HCT116 (cell line): ENCODE data around the gene MCRIP1. TPM values are rescaled to one million over a fixed set of nuclear protein-coding genes. Genes with fewer than 3 reads are reported as not detected.

Experiments used
- ATAC-seq: fragments of 200-7000 bp; cut with Tn5 transposase; 2 replicates; pipeline ENCODE4 v1.9.1; 2020; ENCODE audit warnings: mild to moderate bottlenecking, moderate library complexity
- BruUV-seq: library from RNA; stranded (reverse); fragments of 400-500 nt; replicated peaks from 2 replicates; lab custom pipeline; 2021; lab: Mats Ljungman, UMichigan
- CTCF ChIA-PET: fragments of 300-600 bp; sonication (Branson Sonifier 250); formaldehyde crosslinking; loops from one replicate; lab custom pipeline; 2021; ENCODE audit warnings: antibody characterized with exemption; lab: Charles Lee
- POLR2A ChIA-PET: fragments of 300-600, 350-600 bp; sonication (Branson Sonifier 250); formaldehyde crosslinking; loops from one replicate; lab custom pipeline; 2021; ENCODE audit warnings: antibody characterized with exemption; lab: Charles Lee
- RAD21 ChIA-PET, 2 experiments: fragments of 300-600 bp; sonication (Branson Sonifier 250); formaldehyde crosslinking; loops; one replicate each; lab custom pipeline; 2023; ENCODE audit warnings: low total read pairs in 2 of 2; ENCODE audit not compliant: uncharacterized antibody in 2 of 2, unreplicated experiment in 2 of 2, low non-redundant PET in 1 of 2; lab: Charles Lee
- DNase-seq: peaks from one replicate; pipeline ENCODE4 v3.0.0-alpha.2; 2010; ENCODE audit warnings: low read depth, low spot score
- H2AFZ ChIP-seq: fragments of 200-600 bp; shearing (Covaris generic), sonication (generic); 2 replicates; pipeline ENCODE4 v1.6.1; 2017; ENCODE audit warnings: low read depth, mixed run types, mixed read lengths, antibody characterized with exemption, low read length; ENCODE audit not compliant: poor library complexity, severe bottlenecking
- H3K27ac ChIP-seq: 2 replicates; pipeline ENCODE4 v1.5.1; 2012; ENCODE audit warnings: low read depth, low read length
- H3K27me3 ChIP-seq: fragments of 200-600 bp; sonication (generic); 2 replicates; pipeline ENCODE4 v1.6.1; 2016; ENCODE audit warnings: mixed run types, low read length, mixed read lengths; ENCODE audit not compliant: insufficient read depth
- H3K36me3 ChIP-seq, 2 experiments: fragments of 200-500 bp in 1 of 2; fragments of 200-600 bp in 1 of 2; sonication (Bioruptor generic) in 1 of 2; sonication (generic) in 1 of 2; 2 replicates each; pipeline versions ENCODE4 v1.5.1 to v1.6.1; 2014 to 2016; ENCODE audit warnings: low read length in 2 of 2, inconsistent platforms in 1 of 2, mixed read lengths in 1 of 2, mixed run types in 1 of 2; ENCODE audit not compliant: insufficient read depth in 2 of 2, control insufficient read depth in 1 of 2
- H3K4me1 ChIP-seq, 2 experiments: fragments of 200-600 bp in 1 of 2; sonication (generic) in 1 of 2; 2 replicates each; pipeline versions ENCODE4 v1.5.1 to v1.6.1; 2012 to 2017; ENCODE audit warnings: low read length in 2 of 2, inconsistent platforms in 1 of 2, mild to moderate bottlenecking in 1 of 2, mixed read lengths in 1 of 2, mixed run types in 1 of 2, moderate library complexity in 1 of 2; ENCODE audit not compliant: insufficient read depth in 2 of 2, control insufficient read depth in 1 of 2
- H3K4me2 ChIP-seq: fragments of 200-600 bp; sonication (generic); 2 replicates; pipeline ENCODE4 v1.6.1; 2017; ENCODE audit warnings: mixed run types, low read length, mixed read lengths
- H3K4me3 ChIP-seq, 2 experiments: fragments of 200-600 bp in 1 of 2; sonication (generic) in 1 of 2; replicated peaks in 1 of 2; 2 replicates each; pipeline ENCODE4 v1.5.1; 2011 to 2016; ENCODE audit warnings: low read length in 2 of 2, control low read depth in 1 of 2, low read depth in 1 of 2, mild to moderate bottlenecking in 1 of 2, mixed read lengths in 1 of 2, mixed run types in 1 of 2
- H3K79me2 ChIP-seq: fragments of 200-600 bp; sonication (generic); 2 replicates; pipeline ENCODE4 v1.6.1; 2017; ENCODE audit warnings: mild to moderate bottlenecking, mixed run types, low read length, moderate library complexity, mixed read lengths; ENCODE audit not compliant: insufficient read depth
- H3K9ac ChIP-seq: fragments of 200-600 bp; sonication (generic); 2 replicates; pipeline ENCODE4 v1.6.1; 2016; ENCODE audit warnings: low read length, mixed read lengths
- H3K9me2 ChIP-seq: fragments of 200-600 bp; sonication (generic), shearing (Covaris generic); 2 replicates; pipeline ENCODE4 v1.6.1; 2017; ENCODE audit warnings: mixed run types, mild to moderate bottlenecking, moderate library complexity; ENCODE audit not compliant: insufficient read depth
- H3K9me3 ChIP-seq, 2 experiments: fragments of 200-500 bp in 1 of 2; fragments of 200-600 bp in 1 of 2; sonication (Bioruptor generic) in 1 of 2; sonication (generic) in 1 of 2; 2 replicates each; pipeline ENCODE4 v1.6.1; 2014 to 2017; ENCODE audit warnings: low read length in 2 of 2, mixed read lengths in 2 of 2, inconsistent platforms in 1 of 2, low read depth in 1 of 2, mild to moderate bottlenecking in 1 of 2, mixed run types in 1 of 2, moderate library complexity in 1 of 2; ENCODE audit not compliant: control insufficient read depth in 1 of 2, insufficient read depth in 1 of 2
- H4K20me1 ChIP-seq: fragments of 200-600 bp; sonication (generic), shearing (Covaris generic); 2 replicates; pipeline ENCODE4 v1.6.1; 2017; ENCODE audit warnings: mixed run types, mild to moderate bottlenecking, moderate library complexity; ENCODE audit not compliant: insufficient read depth
- CBX3 ChIP-seq: IDR thresholded peaks from 2 replicates; pipeline ENCODE4 v1.6.1; 2012; ENCODE audit warnings: low read depth
- CEBPB ChIP-seq: IDR thresholded peaks from 2 replicates; pipeline ENCODE4 v1.6.1; 2012; ENCODE audit warnings: low read depth
- ELF1 ChIP-seq: IDR thresholded peaks from 2 replicates; pipeline ENCODE4 v1.6.1; 2012; ENCODE audit warnings: low read depth, borderline replicate concordance
- EZH2 ChIP-seq: fragments of 200-600 bp; sonication (generic); IDR thresholded peaks from 2 replicates; pipeline ENCODE4 v1.6.1; 2017; ENCODE audit warnings: antibody characterized with exemption, mixed run types
- FOSL1 ChIP-seq: IDR thresholded peaks from 2 replicates; pipeline ENCODE4 v1.6.1; 2012; ENCODE audit warnings: low read depth
- POLR2A ChIP-seq: IDR thresholded peaks from 2 replicates; pipeline ENCODE4 v1.7.0; 2011; ENCODE audit warnings: borderline replicate concordance; ENCODE audit not compliant: insufficient read depth, insufficient read length; ENCODE audit errors: extremely low read depth
- POLR2AphosphoS5 ChIP-seq: IDR thresholded peaks from 2 replicates; pipeline ENCODE4 v1.6.1; 2011; ENCODE audit warnings: mild to moderate bottlenecking, low read depth, low read length, moderate library complexity
- SRF ChIP-seq: IDR thresholded peaks from 2 replicates; pipeline ENCODE4 v1.6.1; 2012; ENCODE audit warnings: low read depth
- YY1 ChIP-seq: IDR thresholded peaks from 2 replicates; pipeline ENCODE4 v1.6.1; 2011; ENCODE audit warnings: low read length, low read depth, moderate library complexity, mild to moderate bottlenecking; ENCODE audit not compliant: insufficient replicate concordance; ENCODE audit errors: extremely low read depth
- ZFX ChIP-seq: fragments of 450-650 bp; IDR thresholded peaks from 2 replicates; pipeline ENCODE4 v1.6.1; 2017
- ZNF274 ChIP-seq: fragments of 200-500 bp; sonication (Bioruptor generic); IDR thresholded peaks from 2 replicates; pipeline ENCODE4 v1.6.1; 2014; ENCODE audit warnings: mild to moderate bottlenecking, low read depth, low read length, inconsistent platforms
- intact Hi-C: fragments of 100-400 bp; cut with micrococcal nuclease; formaldehyde crosslinking; loops from 2 replicates; pipeline ENCODE4 v1.10.0; 2022
- total RNA-seq: library from RNA; stranded (reverse); gene quantifications from one replicate; pipeline ENCODE4 v1.2.1, GENCODE V29; 2021; ENCODE audit not compliant: unreplicated experiment
- TF ChIP-seq, protein P1 (sequence below): IDR thresholded peaks from 2 replicates; pipeline ENCODE4 v1.6.1; 2012
- TF ChIP-seq, protein P2 (sequence below): IDR thresholded peaks from 2 replicates; pipeline ENCODE4 v1.6.1; 2011; ENCODE audit warnings: mild to moderate bottlenecking, low read length, moderate library complexity; ENCODE audit not compliant: insufficient replicate concordance; ENCODE audit errors: extremely low read depth
- TF ChIP-seq, protein P3 (sequence below): IDR thresholded peaks from 2 replicates; pipeline ENCODE4 v1.6.1; 2012
- TF ChIP-seq, protein P4 (sequence below): IDR thresholded peaks from 2 replicates; pipeline ENCODE4 v1.6.1; 2012; ENCODE audit warnings: low read depth

MCRIP1 gene
- total RNA-seq, 1 experiment from 2014 or later = 59.2 TPM

DNA sequence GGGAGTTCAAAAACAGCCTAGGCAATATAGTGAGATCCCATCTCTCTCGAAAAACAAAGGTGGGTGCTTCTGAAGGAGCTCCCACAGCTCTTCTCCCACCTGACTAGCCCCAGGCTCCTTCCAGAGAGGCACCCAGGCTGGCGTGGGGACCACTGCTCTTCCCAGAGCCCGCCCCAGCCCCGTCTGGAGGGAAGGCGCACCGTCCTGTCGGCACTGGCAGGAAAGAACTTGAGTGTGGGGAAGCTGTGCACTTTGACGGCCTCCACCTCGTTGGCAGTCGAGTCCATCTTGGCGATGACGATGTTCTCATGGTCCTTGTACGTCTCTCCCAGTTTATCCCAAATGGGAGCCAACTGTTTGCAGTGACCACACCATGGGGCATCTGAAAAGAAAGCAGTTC lies 12.3 kb upstream of the MCRIP1 start:
- Histone ChIP-seq H4K20me1 (no peaks in the 10 kb centered on the region), H3K9me2 (no peaks in the 10 kb centered on the region), H3K4me3 (no peak overlapping the region), H3K27me3 (no peaks in the 10 kb centered on the region), H3K27ac (no peak overlapping the region), H3K36me3 (peaks cover 42 to 50% of the 10 kb centered on the region in 2 experiments; a peak in 3 of 4 replicates), H3K79me2 (0 out of 2 replicates have a peak, but pooled peaks cover under 1% of the 10 kb centered on the region), H3K9me3 (no peaks in the 10 kb centered on the region), H2AFZ (no peak overlapping the region), H3K9ac (no peak overlapping the region), H3K4me1 (no peaks in the 10 kb centered on the region), H3K4me2 (no peak overlapping the region)
- ChIA-PET POLR2A (no interaction called here), RAD21 (no interaction called here), CTCF (no interaction called here)
- DNase-seq (no peak), ATAC-seq (no peak)
- intact Hi-C loops = no loop called here
- TF ChIP-seq FOSL1 = no peak
- TF ChIP-seq ZFX = no peak
- no peak for TF ChIP-seq CEBPB
- no TSS peak for BruUV-seq

DNA sequence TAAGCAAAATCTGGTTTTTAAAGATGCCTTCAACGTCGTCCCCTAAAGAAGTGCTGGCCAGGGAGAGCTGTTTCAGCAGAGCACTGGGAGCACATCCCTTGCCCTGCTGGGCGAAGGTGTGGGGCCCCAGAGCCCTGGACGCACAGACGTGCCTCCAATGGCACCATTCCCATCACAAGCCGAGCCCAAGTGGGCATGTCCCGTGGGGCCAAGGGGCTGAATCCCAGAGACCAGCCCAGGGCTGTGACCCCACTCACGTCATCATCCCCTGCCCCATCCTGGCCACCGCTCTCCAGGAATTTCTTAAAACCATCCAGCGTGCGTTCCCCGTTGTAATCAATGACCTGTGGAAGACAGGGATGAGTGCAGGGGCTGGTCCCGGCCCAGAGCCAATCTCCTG lies 11.8 kb upstream of the MCRIP1 start:
- Histone ChIP-seq H3K27me3 (no peaks in the 10 kb centered on the region), H3K36me3 (peaks cover 39 to 50% of the 10 kb centered on the region in 2 experiments; a peak in 3 of 4 replicates), H3K9ac (no peak overlapping the region), H3K9me2 (no peaks in the 10 kb centered on the region), H4K20me1 (no peaks in the 10 kb centered on the region), H3K79me2 (no peaks in the 10 kb centered on the region), H3K27ac (no peak overlapping the region), H3K9me3 (no peaks in the 10 kb centered on the region), H3K4me1 (no peaks in the 10 kb centered on the region), H3K4me3 (no peak overlapping the region), H2AFZ (no peak overlapping the region), H3K4me2 (no peak overlapping the region)
- CTCF ChIA-PET = no interaction called here
- TF ChIP-seq, protein P1, sequence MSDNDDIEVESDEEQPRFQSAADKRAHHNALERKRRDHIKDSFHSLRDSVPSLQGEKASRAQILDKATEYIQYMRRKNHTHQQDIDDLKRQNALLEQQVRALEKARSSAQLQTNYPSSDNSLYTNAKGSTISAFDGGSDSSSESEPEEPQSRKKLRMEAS = no peak
- TF ChIP-seq SRF (no peak), ZNF274 (no peak), POLR2A (no peak), YY1 (no peak), CBX3 (no peak), POLR2AphosphoS5 (no peak), ELF1 (no peak), EZH2 (no peak)
- TF ChIP-seq, protein P2, sequence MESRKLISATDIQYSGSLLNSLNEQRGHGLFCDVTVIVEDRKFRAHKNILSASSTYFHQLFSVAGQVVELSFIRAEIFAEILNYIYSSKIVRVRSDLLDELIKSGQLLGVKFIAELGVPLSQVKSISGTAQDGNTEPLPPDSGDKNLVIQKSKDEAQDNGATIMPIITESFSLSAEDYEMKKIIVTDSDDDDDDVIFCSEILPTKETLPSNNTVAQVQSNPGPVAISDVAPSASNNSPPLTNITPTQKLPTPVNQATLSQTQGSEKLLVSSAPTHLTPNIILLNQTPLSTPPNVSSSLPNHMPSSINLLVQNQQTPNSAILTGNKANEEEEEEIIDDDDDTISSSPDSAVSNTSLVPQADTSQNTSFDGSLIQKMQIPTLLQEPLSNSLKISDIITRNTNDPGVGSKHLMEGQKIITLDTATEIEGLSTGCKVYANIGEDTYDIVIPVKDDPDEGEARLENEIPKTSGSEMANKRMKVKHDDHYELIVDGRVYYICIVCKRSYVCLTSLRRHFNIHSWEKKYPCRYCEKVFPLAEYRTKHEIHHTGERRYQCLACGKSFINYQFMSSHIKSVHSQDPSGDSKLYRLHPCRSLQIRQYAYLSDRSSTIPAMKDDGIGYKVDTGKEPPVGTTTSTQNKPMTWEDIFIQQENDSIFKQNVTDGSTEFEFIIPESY = no peak
- TF ChIP-seq, protein P3, sequence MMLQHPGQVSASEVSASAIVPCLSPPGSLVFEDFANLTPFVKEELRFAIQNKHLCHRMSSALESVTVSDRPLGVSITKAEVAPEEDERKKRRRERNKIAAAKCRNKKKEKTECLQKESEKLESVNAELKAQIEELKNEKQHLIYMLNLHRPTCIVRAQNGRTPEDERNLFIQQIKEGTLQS = no peak
- TF ChIP-seq, protein P4, sequence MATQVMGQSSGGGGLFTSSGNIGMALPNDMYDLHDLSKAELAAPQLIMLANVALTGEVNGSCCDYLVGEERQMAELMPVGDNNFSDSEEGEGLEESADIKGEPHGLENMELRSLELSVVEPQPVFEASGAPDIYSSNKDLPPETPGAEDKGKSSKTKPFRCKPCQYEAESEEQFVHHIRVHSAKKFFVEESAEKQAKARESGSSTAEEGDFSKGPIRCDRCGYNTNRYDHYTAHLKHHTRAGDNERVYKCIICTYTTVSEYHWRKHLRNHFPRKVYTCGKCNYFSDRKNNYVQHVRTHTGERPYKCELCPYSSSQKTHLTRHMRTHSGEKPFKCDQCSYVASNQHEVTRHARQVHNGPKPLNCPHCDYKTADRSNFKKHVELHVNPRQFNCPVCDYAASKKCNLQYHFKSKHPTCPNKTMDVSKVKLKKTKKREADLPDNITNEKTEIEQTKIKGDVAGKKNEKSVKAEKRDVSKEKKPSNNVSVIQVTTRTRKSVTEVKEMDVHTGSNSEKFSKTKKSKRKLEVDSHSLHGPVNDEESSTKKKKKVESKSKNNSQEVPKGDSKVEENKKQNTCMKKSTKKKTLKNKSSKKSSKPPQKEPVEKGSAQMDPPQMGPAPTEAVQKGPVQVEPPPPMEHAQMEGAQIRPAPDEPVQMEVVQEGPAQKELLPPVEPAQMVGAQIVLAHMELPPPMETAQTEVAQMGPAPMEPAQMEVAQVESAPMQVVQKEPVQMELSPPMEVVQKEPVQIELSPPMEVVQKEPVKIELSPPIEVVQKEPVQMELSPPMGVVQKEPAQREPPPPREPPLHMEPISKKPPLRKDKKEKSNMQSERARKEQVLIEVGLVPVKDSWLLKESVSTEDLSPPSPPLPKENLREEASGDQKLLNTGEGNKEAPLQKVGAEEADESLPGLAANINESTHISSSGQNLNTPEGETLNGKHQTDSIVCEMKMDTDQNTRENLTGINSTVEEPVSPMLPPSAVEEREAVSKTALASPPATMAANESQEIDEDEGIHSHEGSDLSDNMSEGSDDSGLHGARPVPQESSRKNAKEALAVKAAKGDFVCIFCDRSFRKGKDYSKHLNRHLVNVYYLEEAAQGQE = no peak
- no peak for DNase-seq
- BruUV-seq = no TSS peak
- POLR2A ChIA-PET = no interaction called here
- RAD21 ChIA-PET = no interaction called here
- intact Hi-C loops = no loop called here
- ATAC-seq = no peak
